ENCODE data around the gene GUCY1B1.

Gene GUCY1B1

GRCh38 chr4:155837203-155837796 lies 78.5 kb downstream of the GUCY1B1 start:
- no peak overlapping the region for H2AK5ac ChIP-seq (ENCODE audit: low read depth, low read length)
- H3K14ac ChIP-seq (ENCODE audit: low read length), result no peak overlapping the region
- H3K27ac ChIP-seq (replicated peaks; ENCODE audit: low read length), result no peak overlapping the region
- H3K18ac ChIP-seq (ENCODE audit: low read length), result no peak overlapping the region
- no peak overlapping the region for H3K4ac ChIP-seq (ENCODE audit: low read length)
- H3K4me1 ChIP-seq (ENCODE audit: control insufficient read depth in 2 of 2, insufficient read depth in 1 of 2, low read depth in 1 of 2, low read length in 2 of 2), result no peaks in the 10 kb centered on the region
- no peak overlapping the region for H2BK12ac ChIP-seq (ENCODE audit: low read length)
- WGBS, 2 donors (ENCODE audit: extremely low coverage in 2 of 2, insufficient read length in 2 of 2, insufficient replicate concordance in 1 of 2), result no CpG with 5 or more reads among the region's 1 CpG
- no peaks in the 10 kb centered on the region for H3K9me3 ChIP-seq (replicated peaks in 1 of 2; ENCODE audit: control insufficient read depth in 2 of 2, insufficient read depth in 1 of 2, low read depth in 1 of 2, low read length in 2 of 2)
- H3K79me1 ChIP-seq (ENCODE audit: low read depth, low read length), result no peaks in the 10 kb centered on the region
- DNase-seq (ENCODE audit: low spot score), result no peak
- no peak overlapping the region for H2BK5ac ChIP-seq (ENCODE audit: low read length)
- no peak overlapping the region for H4K8ac ChIP-seq (ENCODE audit: low read depth, low read length)
- H3K36me3 ChIP-seq (replicated peaks in 1 of 2; ENCODE audit: control insufficient read depth in 2 of 2, insufficient read depth in 2 of 2, low read length in 2 of 2), result no peaks in the 10 kb centered on the region
- no peak overlapping the region for H2BK15ac ChIP-seq (ENCODE audit: low read length)
- H2BK120ac ChIP-seq (ENCODE audit: low read depth, low read length), result no peak overlapping the region
- H3K23ac ChIP-seq (ENCODE audit: low read depth, low read length, poor library complexity), result no peak overlapping the region
- H2AFZ ChIP-seq (ENCODE audit: low read length), result no peak overlapping the region
- no peak overlapping the region for H3K4me2 ChIP-seq (ENCODE audit: insufficient read depth, low read length, poor library complexity, severe bottlenecking)
- no peak overlapping the region for H3K4me3 ChIP-seq (ENCODE audit: low read length in 2 of 2)
- H4K91ac ChIP-seq (ENCODE audit: low read depth, low read length, poor library complexity), result no peak overlapping the region
- H3K27me3 ChIP-seq (ENCODE audit: control insufficient read depth in 3 of 3, insufficient read depth in 3 of 3, low read depth in 1 of 3, low read length in 3 of 3), result no peaks in the 10 kb centered on the region
- H3K9ac ChIP-seq (ENCODE audit: low read depth, low read length, poor library complexity), result no peak overlapping the region

- Histone ChIP-seq H2AK5ac (ENCODE audit: low read depth, low read length) (no peak overlapping the region), H2AFZ (ENCODE audit: low read length) (no peak overlapping the region), H3K4me1 (ENCODE audit: control insufficient read depth in 2 of 2, insufficient read depth in 1 of 2, low read depth in 1 of 2, low read length in 2 of 2) (no peaks in the 10 kb centered on the region), H2BK5ac (ENCODE audit: low read length) (no peak overlapping the region), H3K14ac (ENCODE audit: low read length) (no peak overlapping the region), H2BK15ac (ENCODE audit: low read length) (no peak overlapping the region), H3K27ac (replicated peaks; ENCODE audit: low read length) (no peak overlapping the region), H3K4me2 (ENCODE audit: insufficient read depth, low read length, poor library complexity, severe bottlenecking) (no peak overlapping the region), H3K36me3 (replicated peaks in 1 of 2; ENCODE audit: control insufficient read depth in 2 of 2, insufficient read depth in 2 of 2, low read length in 2 of 2) (no peaks in the 10 kb centered on the region), H3K79me1 (ENCODE audit: low read depth, low read length) (no peaks in the 10 kb centered on the region), H3K23ac (ENCODE audit: low read depth, low read length, poor library complexity) (no peak overlapping the region), H3K9me3 (replicated peaks in 1 of 2; ENCODE audit: control insufficient read depth in 2 of 2, insufficient read depth in 1 of 2, low read depth in 1 of 2, low read length in 2 of 2) (no peaks in the 10 kb centered on the region), H4K8ac (ENCODE audit: low read depth, low read length) (no peak overlapping the region), H3K4ac (ENCODE audit: low read length) (no peak overlapping the region), H4K91ac (ENCODE audit: low read depth, low read length, poor library complexity) (no peak overlapping the region), H3K4me3 (ENCODE audit: low read length in 2 of 2) (no peak overlapping the region), H3K9ac (ENCODE audit: low read depth, low read length, poor library complexity) (no peak overlapping the region), H2BK12ac (ENCODE audit: low read length) (no peak overlapping the region), H2BK120ac (ENCODE audit: low read depth, low read length) (no peak overlapping the region), H3K18ac (ENCODE audit: low read length) (no peak overlapping the region), H3K27me3 (ENCODE audit: control insufficient read depth in 3 of 3, insufficient read depth in 3 of 3, low read depth in 1 of 3, low read length in 3 of 3) (no peaks in the 10 kb centered on the region)
- DNase-seq (ENCODE audit: low spot score), result no peak
Observed at GRCh38 chr4:155842080-155842479, 83.3 kb downstream of the GUCY1B1 start.

- H2BK5ac ChIP-seq (ENCODE audit: low read length), result no peak overlapping the region
- H3K23ac ChIP-seq (ENCODE audit: low read depth, low read length, poor library complexity), result no peak overlapping the region
- H3K79me1 ChIP-seq (ENCODE audit: low read depth, low read length), result no peaks in the 10 kb centered on the region
- no peak overlapping the region for H2BK12ac ChIP-seq (ENCODE audit: low read length)
- H3K36me3 ChIP-seq (replicated peaks in 1 of 2; ENCODE audit: control insufficient read depth in 2 of 2, insufficient read depth in 2 of 2, low read length in 2 of 2), result no peaks in the 10 kb centered on the region
- no peaks in the 10 kb centered on the region for H3K9me3 ChIP-seq (replicated peaks in 1 of 2; ENCODE audit: control insufficient read depth in 2 of 2, insufficient read depth in 1 of 2, low read depth in 1 of 2, low read length in 2 of 2)
- H3K4ac ChIP-seq (ENCODE audit: low read length), result no peak overlapping the region
- no peak overlapping the region for H2AK5ac ChIP-seq (ENCODE audit: low read depth, low read length)
- H3K4me3 ChIP-seq (ENCODE audit: low read length in 2 of 2), result no peak overlapping the region
- H3K27ac ChIP-seq (replicated peaks; ENCODE audit: low read length), result no peak overlapping the region
- no peak overlapping the region for H2AFZ ChIP-seq (ENCODE audit: low read length)
- H4K8ac ChIP-seq (ENCODE audit: low read depth, low read length), result no peak overlapping the region
- H4K91ac ChIP-seq (ENCODE audit: low read depth, low read length, poor library complexity), result no peak overlapping the region
- no peak overlapping the region for H2BK120ac ChIP-seq (ENCODE audit: low read depth, low read length)
- H3K4me1 ChIP-seq (ENCODE audit: control insufficient read depth in 2 of 2, insufficient read depth in 1 of 2, low read depth in 1 of 2, low read length in 2 of 2), result no peaks in the 10 kb centered on the region
- no peak overlapping the region for H3K9ac ChIP-seq (ENCODE audit: low read depth, low read length, poor library complexity)
- no peak overlapping the region for H3K18ac ChIP-seq (ENCODE audit: low read length)
- no peaks in the 10 kb centered on the region for H3K27me3 ChIP-seq (ENCODE audit: control insufficient read depth in 3 of 3, insufficient read depth in 3 of 3, low read depth in 1 of 3, low read length in 3 of 3)
- no peak overlapping the region for H2BK15ac ChIP-seq (ENCODE audit: low read length)
- H3K4me2 ChIP-seq (ENCODE audit: insufficient read depth, low read length, poor library complexity, severe bottlenecking), result no peak overlapping the region
- no peak overlapping the region for H3K14ac ChIP-seq (ENCODE audit: low read length)
- no peak for DNase-seq (ENCODE audit: low spot score)
Observed at GRCh38 chr4:155846929-155847328, 88.1 kb downstream of the GUCY1B1 start.

- Histone ChIP-seq H3K18ac (ENCODE audit: low read length) (no peak overlapping the region), H3K36me3 (replicated peaks in 1 of 2; ENCODE audit: control insufficient read depth in 2 of 2, insufficient read depth in 2 of 2, low read length in 2 of 2) (peaks cover 0 to 2% of the 10 kb centered on the region in 2 donors), H2BK12ac (ENCODE audit: low read length) (no peak overlapping the region), H3K27me3 (ENCODE audit: control insufficient read depth in 3 of 3, insufficient read depth in 3 of 3, low read depth in 1 of 3, low read length in 3 of 3) (no peaks in the 10 kb centered on the region), H2AK5ac (ENCODE audit: low read depth, low read length) (no peak overlapping the region), H3K4me1 (ENCODE audit: control insufficient read depth in 2 of 2, insufficient read depth in 1 of 2, low read depth in 1 of 2, low read length in 2 of 2) (no peaks in the 10 kb centered on the region), H4K91ac (ENCODE audit: low read depth, low read length, poor library complexity) (no peak overlapping the region), H3K4ac (ENCODE audit: low read length) (no peak overlapping the region), H3K79me1 (ENCODE audit: low read depth, low read length) (no peaks in the 10 kb centered on the region), H2AFZ (ENCODE audit: low read length) (no peak overlapping the region), H3K9ac (ENCODE audit: low read depth, low read length, poor library complexity) (no peak overlapping the region), H4K8ac (ENCODE audit: low read depth, low read length) (no peak overlapping the region), H3K9me3 (replicated peaks in 1 of 2; ENCODE audit: control insufficient read depth in 2 of 2, insufficient read depth in 1 of 2, low read depth in 1 of 2, low read length in 2 of 2) (no peaks in the 10 kb centered on the region), H3K14ac (ENCODE audit: low read length) (no peak overlapping the region), H2BK120ac (ENCODE audit: low read depth, low read length) (no peak overlapping the region), H3K23ac (ENCODE audit: low read depth, low read length, poor library complexity) (no peak overlapping the region), H3K4me3 (ENCODE audit: low read length in 2 of 2) (no peak overlapping the region), H2BK5ac (ENCODE audit: low read length) (no peak overlapping the region), H3K4me2 (ENCODE audit: insufficient read depth, low read length, poor library complexity, severe bottlenecking) (no peak overlapping the region), H2BK15ac (ENCODE audit: low read length) (no peak overlapping the region), H3K27ac (replicated peaks; ENCODE audit: low read length) (no peak overlapping the region)
- no CpG with 5 or more reads among the region's 4 CpGs for WGBS, 2 donors (ENCODE audit: extremely low coverage in 2 of 2, insufficient read length in 2 of 2, insufficient replicate concordance in 1 of 2)
- DNase-seq (ENCODE audit: low spot score), result no peak
Observed at GRCh38 chr4:155849042-155849441, 90.2 kb downstream of the GUCY1B1 start.
